HFF-Myc (cell line): Measurements from ENCODE around the gene TTLL1.

Experiments
- DNase-seq: peaks from one replicate; pipeline ENCODE4 v3.0.0-alpha.2; 2011; ENCODE audit warnings: low read depth; ENCODE audit errors: extremely low read depth
- H3K4me3 ChIP-seq: replicated peaks from 2 replicates; pipeline ENCODE4 v1.5.1; 2011; ENCODE audit warnings: low read depth, mild to moderate bottlenecking, control low read depth, low read length
- TF ChIP-seq, protein P1 (sequence below): IDR thresholded peaks from 2 replicates; pipeline ENCODE4 v1.5.1; 2012; ENCODE audit warnings: mild to moderate bottlenecking, low read depth, low read length, control low read depth; ENCODE audit errors: missing control alignments

Gene TTLL1

DNA sequence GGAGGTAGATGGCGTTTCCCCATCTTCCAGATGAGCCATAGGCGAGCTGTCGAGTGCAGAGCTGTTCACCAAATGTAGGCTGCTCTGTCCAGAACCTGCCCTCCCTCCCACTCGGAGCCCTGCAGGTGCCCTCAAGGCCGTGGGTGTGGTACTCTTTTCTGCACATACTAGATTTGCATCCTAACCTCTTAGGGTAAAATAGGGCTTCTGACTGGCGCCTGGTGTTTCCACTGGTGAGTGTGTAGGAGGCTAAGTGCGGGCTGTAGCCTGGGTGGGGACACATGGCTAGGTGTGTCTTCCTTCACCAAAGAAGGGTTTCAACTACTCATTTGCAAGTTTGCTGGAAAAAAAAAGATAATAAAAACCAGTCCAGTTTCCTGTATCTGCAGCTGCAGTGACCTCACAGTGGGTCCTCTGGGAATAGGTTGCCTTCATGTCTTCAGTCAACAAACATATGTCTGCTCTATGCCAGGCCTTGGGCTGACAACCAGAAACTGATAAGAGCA is 29.8 kb upstream of the TTLL1 start:
- TF ChIP-seq, protein P1, sequence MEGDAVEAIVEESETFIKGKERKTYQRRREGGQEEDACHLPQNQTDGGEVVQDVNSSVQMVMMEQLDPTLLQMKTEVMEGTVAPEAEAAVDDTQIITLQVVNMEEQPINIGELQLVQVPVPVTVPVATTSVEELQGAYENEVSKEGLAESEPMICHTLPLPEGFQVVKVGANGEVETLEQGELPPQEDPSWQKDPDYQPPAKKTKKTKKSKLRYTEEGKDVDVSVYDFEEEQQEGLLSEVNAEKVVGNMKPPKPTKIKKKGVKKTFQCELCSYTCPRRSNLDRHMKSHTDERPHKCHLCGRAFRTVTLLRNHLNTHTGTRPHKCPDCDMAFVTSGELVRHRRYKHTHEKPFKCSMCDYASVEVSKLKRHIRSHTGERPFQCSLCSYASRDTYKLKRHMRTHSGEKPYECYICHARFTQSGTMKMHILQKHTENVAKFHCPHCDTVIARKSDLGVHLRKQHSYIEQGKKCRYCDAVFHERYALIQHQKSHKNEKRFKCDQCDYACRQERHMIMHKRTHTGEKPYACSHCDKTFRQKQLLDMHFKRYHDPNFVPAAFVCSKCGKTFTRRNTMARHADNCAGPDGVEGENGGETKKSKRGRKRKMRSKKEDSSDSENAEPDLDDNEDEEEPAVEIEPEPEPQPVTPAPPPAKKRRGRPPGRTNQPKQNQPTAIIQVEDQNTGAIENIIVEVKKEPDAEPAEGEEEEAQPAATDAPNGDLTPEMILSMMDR: no peak
- DNase-seq: no peak
- no peak overlapping the region for H3K4me3 ChIP-seq

DNA sequence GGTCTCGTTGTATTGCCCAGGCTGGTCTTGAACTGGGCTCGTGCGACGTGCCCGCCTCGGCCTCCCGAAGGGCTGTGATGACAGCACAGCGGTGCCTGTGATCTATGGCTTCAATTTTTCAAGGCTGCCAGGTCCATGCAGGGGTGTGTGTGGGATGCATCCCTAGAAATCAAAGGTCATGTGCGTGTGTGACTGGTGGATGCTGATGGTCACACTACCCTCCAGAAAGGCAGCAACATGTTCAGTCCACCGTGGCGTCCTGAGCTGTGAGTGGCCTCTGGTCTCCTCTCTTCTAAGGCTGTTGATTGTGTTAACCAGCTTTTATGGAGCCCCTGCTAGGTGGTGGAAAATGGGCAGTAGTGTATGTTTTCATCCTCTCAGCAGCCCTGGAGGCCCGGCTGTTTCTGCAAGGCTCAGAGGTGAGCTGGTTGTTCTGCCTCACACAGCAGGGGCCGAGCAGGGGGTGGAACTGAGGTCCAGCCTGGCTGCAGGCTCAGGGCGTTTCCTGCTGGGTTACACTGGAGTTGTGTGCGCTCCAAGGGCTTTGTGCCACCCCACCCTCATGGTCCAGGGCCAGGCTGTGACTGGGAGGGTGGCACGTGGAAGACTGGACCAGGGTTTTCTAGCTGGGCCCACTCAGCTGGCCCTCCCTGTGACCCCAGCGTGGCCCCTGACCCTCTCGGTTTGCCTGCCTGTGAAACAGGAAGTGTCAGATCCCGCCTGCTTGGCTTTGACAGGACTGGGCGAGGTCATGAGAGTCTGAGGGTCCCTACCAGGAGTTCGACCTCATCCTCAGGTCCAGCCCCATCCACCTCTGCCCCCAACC is 29.0 kb upstream of the TTLL1 start:
- DNase-seq: no peak
- TF ChIP-seq, protein P1: no peak
- no peak overlapping the region for H3K4me3 ChIP-seq

DNA sequence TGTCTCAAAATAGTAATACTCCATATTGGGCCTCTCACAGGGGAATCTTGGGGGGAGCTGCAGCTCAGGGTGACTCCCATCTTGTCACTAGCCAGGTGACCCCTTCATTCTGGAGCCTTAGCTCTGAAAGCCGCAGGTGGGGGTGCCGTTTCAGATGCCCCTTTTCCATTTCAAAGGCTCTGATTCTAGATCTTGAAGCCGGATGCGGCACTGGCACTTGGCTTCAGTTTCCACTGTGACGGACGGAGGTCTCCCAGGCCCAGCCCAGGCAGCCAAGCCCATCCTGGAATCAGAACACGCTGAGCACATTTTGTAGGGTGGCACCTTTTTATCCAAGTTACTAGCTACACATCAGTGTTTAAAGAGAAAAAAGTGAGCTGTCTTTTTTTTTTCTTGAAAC is 27.7 kb upstream of the TTLL1 start:
- DNase-seq: no peak
- TF ChIP-seq, protein P1: no peak
- H3K4me3 ChIP-seq: no peak overlapping the region

DNA sequence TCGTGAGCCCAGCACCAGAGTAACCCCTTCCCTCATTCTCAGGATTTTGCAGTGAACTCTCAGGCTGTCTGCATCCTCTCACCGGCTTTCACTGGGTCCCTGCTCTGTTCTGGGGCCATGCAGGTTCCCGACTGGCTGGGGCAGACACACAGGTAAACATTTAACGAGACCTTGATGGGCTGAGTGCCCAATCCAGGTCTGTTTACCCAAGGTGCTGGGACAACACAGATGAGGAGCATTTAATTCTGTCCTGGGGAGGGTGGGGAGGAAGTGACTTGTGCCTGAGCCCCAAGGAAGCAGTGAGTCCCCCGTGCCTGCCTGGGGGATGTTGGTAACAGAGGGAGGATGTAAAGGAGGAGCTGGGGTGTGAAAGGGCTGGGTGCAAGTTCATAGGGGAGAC is 25.8 kb upstream of the TTLL1 start:
- no peak for DNase-seq
- H3K4me3 ChIP-seq: no peak overlapping the region
- TF ChIP-seq, protein P1: no peak

DNA sequence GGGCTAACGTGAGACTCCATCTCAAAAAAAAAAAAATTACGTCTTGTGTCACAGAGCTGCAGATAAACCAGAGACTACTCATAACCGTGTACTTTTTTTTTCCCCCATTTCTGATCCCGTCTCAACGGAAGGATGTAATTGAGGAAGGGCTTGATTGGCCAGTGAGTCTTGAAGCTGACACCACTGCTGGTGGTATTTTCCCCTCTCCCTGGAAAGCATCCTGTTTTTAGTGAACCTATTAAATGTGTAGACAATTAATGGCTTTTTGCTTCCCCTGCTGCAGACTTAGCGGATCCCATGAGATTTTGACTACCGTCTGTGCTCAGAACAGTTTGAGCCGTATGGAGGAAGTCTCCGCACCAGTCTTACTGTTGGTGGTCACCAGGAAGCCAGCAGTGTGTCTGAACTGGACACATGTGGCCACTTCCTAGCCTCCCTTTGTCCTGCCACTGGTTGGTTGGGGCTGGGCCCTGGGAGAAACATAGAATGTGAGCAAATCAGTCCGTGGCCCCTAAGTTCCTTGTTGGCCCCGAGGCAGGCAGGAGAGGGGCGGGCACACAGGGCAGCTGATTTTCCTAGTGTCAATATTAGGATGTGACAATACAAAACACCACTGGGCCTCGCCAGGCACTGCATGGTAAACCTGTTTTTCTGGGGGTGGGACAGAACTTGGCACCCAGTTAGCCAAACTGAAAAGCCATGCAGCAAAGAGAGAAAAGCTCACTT is 24.5 kb upstream of the TTLL1 start:
- TF ChIP-seq, protein P1: no peak
- H3K4me3 ChIP-seq: no peak overlapping the region
- no peak for DNase-seq

DNA sequence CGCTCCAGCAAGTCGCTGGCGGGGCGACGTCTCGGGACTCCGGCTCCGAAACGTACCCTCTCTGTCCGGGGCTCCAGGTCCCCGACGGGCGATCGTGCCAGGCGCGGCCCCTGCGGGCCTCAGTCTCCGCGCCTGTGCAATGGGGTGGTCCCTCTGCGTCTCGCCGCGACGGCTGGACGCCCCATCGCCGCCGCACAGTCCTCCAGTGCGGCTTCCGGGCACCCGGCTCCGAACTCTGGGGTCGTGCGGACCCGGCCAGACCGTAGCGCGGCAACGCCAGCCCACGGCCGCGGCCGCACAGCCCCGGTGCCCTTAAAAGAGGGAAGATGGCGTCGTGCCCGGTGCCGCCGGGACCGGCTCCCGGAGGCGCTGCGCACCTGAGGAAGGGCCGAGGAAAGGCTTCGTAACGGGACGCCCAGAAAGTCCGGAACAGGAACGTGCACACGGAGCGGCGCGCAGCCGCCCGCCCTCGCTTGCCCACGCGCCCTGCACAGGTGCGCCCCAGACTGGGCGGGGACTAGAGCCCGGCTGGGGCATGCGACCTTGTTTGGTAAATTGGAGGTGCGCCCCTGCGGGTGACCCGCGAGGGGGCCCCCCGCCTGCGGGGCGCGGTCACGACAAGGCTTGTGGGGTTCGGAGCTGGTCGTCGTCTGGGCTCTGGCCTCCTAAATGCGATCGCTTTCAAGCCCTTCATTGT is 21.9 kb upstream of the TTLL1 start:
- peak overlapping the region; percentile 38 for H3K4me3 ChIP-seq
- no peak for DNase-seq
- TF ChIP-seq, protein P1: no peak
